EL (cell line): ENCODE data around the gene METTL27.
A peak's percentile ranks its signal among the peaks of the same experiment; 100 is the strongest.
"Not testable (repeated sequence)": the region's sequence is repeated elsewhere in the genome, so short reads cannot be mapped to it uniquely, and the experiment has no call there.

Experiments
- DNase-seq: peaks from one replicate; pipeline ENCODE4 v3.0.0-alpha.2; 2016

Gene METTL27

GRCh38 chr7:73838642-73839041 lies 3.7 kb downstream of the METTL27 start:
- DNase-seq = no peak

GRCh38 chr7:73837167-73837566 lies 5.1 kb downstream of the METTL27 start:
- not testable (repeated sequence) for DNase-seq

GRCh38 chr7:73834626-73835191 lies 7.6 kb downstream of the METTL27 start:
- no peak for DNase-seq

- DNase-seq = no peak
These were observed 8.9 kb downstream of the METTL27 start for GRCh38 chr7:73833251-73833919.

GRCh38 chr7:73832806-73833205 lies 9.5 kb downstream of the METTL27 start:
- no peak for DNase-seq

- no peak for DNase-seq
These were observed 10.3 kb downstream of the METTL27 start for GRCh38 chr7:73831834-73832651.

GRCh38 chr7:73831584-73831833 lies 10.8 kb downstream of the METTL27 start:
- DNase-seq = no peak

- DNase-seq = peak; percentile 26
These were observed 11.4 kb downstream of the METTL27 start, which contains the start of gene CLDN4 for GRCh38 chr7:73830681-73831583. Gene CLDN4, plus strand, starts transcription at chr7:73830996. Its CDS starts 206 bp downstream, at chr7:73831202.

- no peak for DNase-seq
These were observed 12.2 kb downstream of the METTL27 start for GRCh38 chr7:73829921-73830680.

GRCh38 chr7:73829505-73829904 lies 12.8 kb downstream of the METTL27 start:
- no peak for DNase-seq

GRCh38 chr7:73828972-73829371 lies 13.3 kb downstream of the METTL27 start:
- DNase-seq = no peak

- DNase-seq = peak; percentile 79
These were observed 14.1 kb downstream of the METTL27 start for GRCh38 chr7:73828107-73828803.

GRCh38 chr7:73827567-73828106 lies 14.7 kb downstream of the METTL27 start:
- peak; percentile 28 for DNase-seq

GRCh38 chr7:73824986-73825385 lies 17.3 kb downstream of the METTL27 start:
- DNase-seq = no peak

GRCh38 chr7:73823873-73824592 lies 18.3 kb downstream of the METTL27 start:
- DNase-seq = no peak

- no peak for DNase-seq
These were observed 19.1 kb downstream of the METTL27 start for GRCh38 chr7:73823257-73823656.

- peak; percentile 99 for DNase-seq
These were observed 19.8 kb downstream of the METTL27 start for GRCh38 chr7:73822319-73823173.

GRCh38 chr7:73821597-73822285 lies 20.6 kb downstream of the METTL27 start:
- not testable (repeated sequence) for DNase-seq

- DNase-seq = no peak
These were observed 22.3 kb downstream of the METTL27 start for GRCh38 chr7:73820013-73820412.
